Neural cell (in vitro differentiated cells): ENCODE data around the gene E2F3.

Experiments used
- CTCF ChIP-seq: fragments of 450-650 bp; IDR thresholded peaks from 2 replicates; pipeline ENCODE4 v1.5.1; 2014; ENCODE audit warnings: antibody characterized with exemption, mild to moderate bottlenecking, moderate library complexity; ENCODE audit not compliant: poor library complexity, severe bottlenecking
- EP300 ChIP-seq: fragments of 450-650 bp; conservative IDR thresholded peaks from 2 replicates; pipeline ENCODE4 v1.6.1; 2014; ENCODE audit warnings: antibody characterized with exemption, mild to moderate bottlenecking, moderate library complexity; ENCODE audit not compliant: poor library complexity, severe bottlenecking
- POLR2AphosphoS5 ChIP-seq: IDR thresholded peaks from 2 replicates; pipeline ENCODE4 v1.6.1; 2012
- REST ChIP-seq: IDR thresholded peaks from 2 replicates; pipeline ENCODE4 v1.6.1; 2012; ENCODE audit warnings: borderline replicate concordance
- TAF1 ChIP-seq: IDR thresholded peaks from 2 replicates; pipeline ENCODE4 v1.6.1; 2012; ENCODE audit warnings: low read depth

GRCh38 chr6:20366082-20366830, 35.4 kb upstream of the E2F3 start:
- TF ChIP-seq CTCF (no peak), TAF1 (no peak), EP300 (no peak), REST (no peak), POLR2AphosphoS5 (no peak)
